ENCODE measurements around the gene SEZ6L.
A peak's percentile ranks its signal among the peaks of the same experiment; 100 is the strongest.

- TF ChIP-seq, protein P1, sequence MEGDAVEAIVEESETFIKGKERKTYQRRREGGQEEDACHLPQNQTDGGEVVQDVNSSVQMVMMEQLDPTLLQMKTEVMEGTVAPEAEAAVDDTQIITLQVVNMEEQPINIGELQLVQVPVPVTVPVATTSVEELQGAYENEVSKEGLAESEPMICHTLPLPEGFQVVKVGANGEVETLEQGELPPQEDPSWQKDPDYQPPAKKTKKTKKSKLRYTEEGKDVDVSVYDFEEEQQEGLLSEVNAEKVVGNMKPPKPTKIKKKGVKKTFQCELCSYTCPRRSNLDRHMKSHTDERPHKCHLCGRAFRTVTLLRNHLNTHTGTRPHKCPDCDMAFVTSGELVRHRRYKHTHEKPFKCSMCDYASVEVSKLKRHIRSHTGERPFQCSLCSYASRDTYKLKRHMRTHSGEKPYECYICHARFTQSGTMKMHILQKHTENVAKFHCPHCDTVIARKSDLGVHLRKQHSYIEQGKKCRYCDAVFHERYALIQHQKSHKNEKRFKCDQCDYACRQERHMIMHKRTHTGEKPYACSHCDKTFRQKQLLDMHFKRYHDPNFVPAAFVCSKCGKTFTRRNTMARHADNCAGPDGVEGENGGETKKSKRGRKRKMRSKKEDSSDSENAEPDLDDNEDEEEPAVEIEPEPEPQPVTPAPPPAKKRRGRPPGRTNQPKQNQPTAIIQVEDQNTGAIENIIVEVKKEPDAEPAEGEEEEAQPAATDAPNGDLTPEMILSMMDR (IDR thresholded peaks at IDR 0.05; ENCODE audit: poor library complexity, severe bottlenecking) = peak; percentile 19
- TF ChIP-seq, protein P2, sequence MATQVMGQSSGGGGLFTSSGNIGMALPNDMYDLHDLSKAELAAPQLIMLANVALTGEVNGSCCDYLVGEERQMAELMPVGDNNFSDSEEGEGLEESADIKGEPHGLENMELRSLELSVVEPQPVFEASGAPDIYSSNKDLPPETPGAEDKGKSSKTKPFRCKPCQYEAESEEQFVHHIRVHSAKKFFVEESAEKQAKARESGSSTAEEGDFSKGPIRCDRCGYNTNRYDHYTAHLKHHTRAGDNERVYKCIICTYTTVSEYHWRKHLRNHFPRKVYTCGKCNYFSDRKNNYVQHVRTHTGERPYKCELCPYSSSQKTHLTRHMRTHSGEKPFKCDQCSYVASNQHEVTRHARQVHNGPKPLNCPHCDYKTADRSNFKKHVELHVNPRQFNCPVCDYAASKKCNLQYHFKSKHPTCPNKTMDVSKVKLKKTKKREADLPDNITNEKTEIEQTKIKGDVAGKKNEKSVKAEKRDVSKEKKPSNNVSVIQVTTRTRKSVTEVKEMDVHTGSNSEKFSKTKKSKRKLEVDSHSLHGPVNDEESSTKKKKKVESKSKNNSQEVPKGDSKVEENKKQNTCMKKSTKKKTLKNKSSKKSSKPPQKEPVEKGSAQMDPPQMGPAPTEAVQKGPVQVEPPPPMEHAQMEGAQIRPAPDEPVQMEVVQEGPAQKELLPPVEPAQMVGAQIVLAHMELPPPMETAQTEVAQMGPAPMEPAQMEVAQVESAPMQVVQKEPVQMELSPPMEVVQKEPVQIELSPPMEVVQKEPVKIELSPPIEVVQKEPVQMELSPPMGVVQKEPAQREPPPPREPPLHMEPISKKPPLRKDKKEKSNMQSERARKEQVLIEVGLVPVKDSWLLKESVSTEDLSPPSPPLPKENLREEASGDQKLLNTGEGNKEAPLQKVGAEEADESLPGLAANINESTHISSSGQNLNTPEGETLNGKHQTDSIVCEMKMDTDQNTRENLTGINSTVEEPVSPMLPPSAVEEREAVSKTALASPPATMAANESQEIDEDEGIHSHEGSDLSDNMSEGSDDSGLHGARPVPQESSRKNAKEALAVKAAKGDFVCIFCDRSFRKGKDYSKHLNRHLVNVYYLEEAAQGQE (IDR thresholded peaks at IDR 0.05; ENCODE audit: borderline replicate concordance) = peak; percentile 54
- peak; percentile 95 for TF ChIP-seq EP300 (conservative IDR thresholded peaks at IDR 0.05; ENCODE audit: poor library complexity, severe bottlenecking)
Observed at GRCh38 chr22:26409719-26410335, 240.6 kb downstream of the SEZ6L start.

Data from neural cell (in vitro differentiated cells).